ENCODE measurements around the gene ZFYVE26. TPM values are rescaled to one million over a fixed set of nuclear protein-coding genes. Genes with fewer than 3 reads are reported as not detected.

Gene ZFYVE26
- total and polyA plus RNA-seq, 2 of the 8 experiments (the other 6 are each of a cell fraction or from before 2014, with no cell fraction given), result 13.0 to 23.3 TPM

DNA sequence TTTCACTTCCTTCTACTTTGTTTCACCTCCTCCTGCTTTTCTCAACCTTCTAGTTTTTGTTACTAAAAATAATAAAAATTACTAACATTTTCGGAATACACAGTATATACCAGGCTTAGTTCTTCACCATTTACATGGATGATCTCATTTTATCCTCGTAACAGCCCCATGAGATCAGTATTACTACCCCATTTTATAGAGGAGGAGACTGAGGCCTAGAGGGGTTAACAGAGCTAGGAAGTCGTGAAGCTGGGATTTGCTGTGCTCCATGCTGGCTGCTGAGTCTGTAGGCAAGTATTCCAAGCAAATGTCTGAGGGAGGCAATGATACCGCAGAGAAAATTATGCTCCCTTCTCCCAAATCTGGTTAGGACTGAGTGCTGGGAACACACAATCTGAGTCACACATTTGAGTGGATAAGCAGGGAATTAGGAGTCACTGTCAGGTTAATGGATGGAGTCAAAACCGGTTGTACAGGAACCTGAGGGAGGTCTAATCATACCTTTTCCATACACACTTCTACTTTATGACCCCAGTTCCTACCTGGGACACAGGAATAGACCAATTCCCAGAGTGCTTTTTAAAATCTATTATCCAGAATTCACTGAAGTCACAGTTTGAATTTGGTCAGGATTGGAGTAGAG lies 51.1 kb downstream of the ZFYVE26 start (continued):
- TF ChIP-seq CTBP2 (IDR thresholded peaks at IDR 0.05; ENCODE audit: borderline replicate concordance, insufficient read depth, insufficient read length, low read length), result no peak
- no peak for TF ChIP-seq TAF7 (optimal IDR thresholded peaks at IDR 0.05; ENCODE audit: borderline replicate concordance, low read depth, low read length)
- TF ChIP-seq ATF3 (IDR thresholded peaks at IDR 0.05; ENCODE audit: insufficient read depth, low read depth, low read length), result no peak
- no peak for TF ChIP-seq TAF1 (IDR thresholded peaks at IDR 0.05; ENCODE audit: low read depth, low read length)
- no peak for TF ChIP-seq EGR1 (IDR thresholded peaks at IDR 0.05; ENCODE audit: borderline replicate concordance, low read depth, low read length)
- TF ChIP-seq POU5F1 (IDR thresholded peaks at IDR 0.05; ENCODE audit: low read depth, low read length), result no peak

All from H1 (cell line).